ENCODE measurements around the gene ADISSP.

The ADISSP gene

DNA sequence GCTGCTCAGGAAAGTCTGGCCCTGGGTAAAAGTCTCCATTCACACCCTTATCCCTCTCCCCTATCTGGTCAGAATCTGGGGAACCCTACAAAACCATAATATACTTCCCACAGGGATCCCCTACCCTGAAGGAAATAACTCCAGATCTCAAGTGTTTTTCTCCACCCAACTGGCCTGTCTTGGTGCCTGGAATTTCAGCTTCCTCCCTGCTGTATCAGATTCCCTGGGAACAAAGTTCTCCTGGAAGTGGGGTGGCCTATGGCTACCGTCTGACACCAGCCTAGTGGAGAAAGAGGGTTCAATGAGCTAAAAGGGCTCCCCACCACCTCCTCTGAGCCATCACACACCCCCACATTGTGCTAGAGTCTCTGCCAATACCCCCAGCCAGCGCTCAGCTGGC is 20.1 kb downstream of the ADISSP start:
- no peaks in the 10 kb centered on the region; the same call in 1 of the 2 replicates for H3K36me3 ChIP-seq (ENCODE audit: insufficient read depth, low read length)
- H3K27ac ChIP-seq (ENCODE audit: low read depth, low read length, poor library complexity, severe bottlenecking): no peak overlapping the region
- H3K4me3 ChIP-seq (ENCODE audit: low read depth, low read length, poor library complexity, severe bottlenecking): no peak overlapping the region
- no peak overlapping the region for H2AFZ ChIP-seq (ENCODE audit: low read length)
- no peaks in the 10 kb centered on the region for H3K9me3 ChIP-seq (ENCODE audit: low read length)
- H3K9me2 ChIP-seq (ENCODE audit: low read depth, low read length): no peaks in the 10 kb centered on the region
- H3K9ac ChIP-seq (ENCODE audit: low read length): no peak overlapping the region
- no peak overlapping the region for H3K4me2 ChIP-seq (ENCODE audit: low read length)
- no peaks in the 10 kb centered on the region for H3F3A ChIP-seq (ENCODE audit: insufficient read depth, low read length)
- H3K27me3 ChIP-seq (ENCODE audit: insufficient read depth, low read length): peaks cover 10% of the 10 kb centered on the region; the same call in 1 of the 2 replicates
- H3K79me2 ChIP-seq (ENCODE audit: insufficient read depth, low read length): no peaks in the 10 kb centered on the region
- H3K4me1 ChIP-seq (ENCODE audit: insufficient read depth, low read length, severe bottlenecking): no peaks in the 10 kb centered on the region
- H4K20me1 ChIP-seq (ENCODE audit: insufficient read depth, low read length): no peaks in the 10 kb centered on the region
- TF ChIP-seq, protein P1, sequence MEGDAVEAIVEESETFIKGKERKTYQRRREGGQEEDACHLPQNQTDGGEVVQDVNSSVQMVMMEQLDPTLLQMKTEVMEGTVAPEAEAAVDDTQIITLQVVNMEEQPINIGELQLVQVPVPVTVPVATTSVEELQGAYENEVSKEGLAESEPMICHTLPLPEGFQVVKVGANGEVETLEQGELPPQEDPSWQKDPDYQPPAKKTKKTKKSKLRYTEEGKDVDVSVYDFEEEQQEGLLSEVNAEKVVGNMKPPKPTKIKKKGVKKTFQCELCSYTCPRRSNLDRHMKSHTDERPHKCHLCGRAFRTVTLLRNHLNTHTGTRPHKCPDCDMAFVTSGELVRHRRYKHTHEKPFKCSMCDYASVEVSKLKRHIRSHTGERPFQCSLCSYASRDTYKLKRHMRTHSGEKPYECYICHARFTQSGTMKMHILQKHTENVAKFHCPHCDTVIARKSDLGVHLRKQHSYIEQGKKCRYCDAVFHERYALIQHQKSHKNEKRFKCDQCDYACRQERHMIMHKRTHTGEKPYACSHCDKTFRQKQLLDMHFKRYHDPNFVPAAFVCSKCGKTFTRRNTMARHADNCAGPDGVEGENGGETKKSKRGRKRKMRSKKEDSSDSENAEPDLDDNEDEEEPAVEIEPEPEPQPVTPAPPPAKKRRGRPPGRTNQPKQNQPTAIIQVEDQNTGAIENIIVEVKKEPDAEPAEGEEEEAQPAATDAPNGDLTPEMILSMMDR (IDR thresholded peaks at IDR 0.05; ENCODE audit: low read length): no peak
- no peak for TF ChIP-seq EZH2 (IDR thresholded peaks at IDR 0.05; ENCODE audit: borderline replicate concordance, low read length)

DNA sequence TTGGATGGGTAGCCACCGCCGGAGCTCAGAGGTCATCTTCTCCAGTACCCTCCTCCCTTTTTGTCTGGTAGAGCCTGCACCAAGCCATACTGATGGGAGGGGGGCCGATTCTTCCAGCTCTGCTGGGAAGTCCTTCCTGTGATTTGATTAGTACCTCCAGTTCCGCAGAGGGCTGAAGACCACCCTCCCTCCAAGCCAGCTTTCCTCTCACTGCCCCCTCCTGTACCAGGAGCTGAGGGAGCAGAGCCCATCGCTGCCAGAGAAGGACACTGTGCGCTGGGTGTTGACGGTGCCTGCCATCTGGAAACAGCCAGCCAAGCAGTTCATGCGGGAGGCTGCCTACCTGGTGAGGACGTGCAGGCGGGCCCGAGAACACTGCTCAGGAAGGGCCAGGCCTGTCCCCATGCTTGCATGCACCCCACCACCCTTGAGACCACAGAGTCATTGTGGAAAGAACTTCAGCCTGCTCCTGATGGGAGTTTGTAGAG is 21.8 kb downstream of the ADISSP start:
- Histone ChIP-seq H3K9me3 (ENCODE audit: low read length) (no peaks in the 10 kb centered on the region), H3F3A (ENCODE audit: insufficient read depth, low read length) (no peaks in the 10 kb centered on the region), H3K27ac (ENCODE audit: low read depth, low read length, poor library complexity, severe bottlenecking) (no peak overlapping the region), H3K4me1 (ENCODE audit: insufficient read depth, low read length, severe bottlenecking) (no peaks in the 10 kb centered on the region), H3K27me3 (ENCODE audit: insufficient read depth, low read length) (peaks cover 10% of the 10 kb centered on the region; the same call in 1 of the 2 replicates), H3K4me2 (ENCODE audit: low read length) (no peak overlapping the region), H3K9me2 (ENCODE audit: low read depth, low read length) (no peaks in the 10 kb centered on the region), H3K9ac (ENCODE audit: low read length) (no peak overlapping the region), H3K36me3 (ENCODE audit: insufficient read depth, low read length) (no peaks in the 10 kb centered on the region), H3K4me3 (ENCODE audit: low read depth, low read length, poor library complexity, severe bottlenecking) (no peak overlapping the region), H4K20me1 (ENCODE audit: insufficient read depth, low read length) (no peaks in the 10 kb centered on the region), H3K79me2 (ENCODE audit: insufficient read depth, low read length) (no peaks in the 10 kb centered on the region), H2AFZ (ENCODE audit: low read length) (no peak overlapping the region)
- no peak for TF ChIP-seq EZH2 (IDR thresholded peaks at IDR 0.05; ENCODE audit: borderline replicate concordance, low read length)
- TF ChIP-seq, protein P1 (IDR thresholded peaks at IDR 0.05; ENCODE audit: low read length): no peak

DNA sequence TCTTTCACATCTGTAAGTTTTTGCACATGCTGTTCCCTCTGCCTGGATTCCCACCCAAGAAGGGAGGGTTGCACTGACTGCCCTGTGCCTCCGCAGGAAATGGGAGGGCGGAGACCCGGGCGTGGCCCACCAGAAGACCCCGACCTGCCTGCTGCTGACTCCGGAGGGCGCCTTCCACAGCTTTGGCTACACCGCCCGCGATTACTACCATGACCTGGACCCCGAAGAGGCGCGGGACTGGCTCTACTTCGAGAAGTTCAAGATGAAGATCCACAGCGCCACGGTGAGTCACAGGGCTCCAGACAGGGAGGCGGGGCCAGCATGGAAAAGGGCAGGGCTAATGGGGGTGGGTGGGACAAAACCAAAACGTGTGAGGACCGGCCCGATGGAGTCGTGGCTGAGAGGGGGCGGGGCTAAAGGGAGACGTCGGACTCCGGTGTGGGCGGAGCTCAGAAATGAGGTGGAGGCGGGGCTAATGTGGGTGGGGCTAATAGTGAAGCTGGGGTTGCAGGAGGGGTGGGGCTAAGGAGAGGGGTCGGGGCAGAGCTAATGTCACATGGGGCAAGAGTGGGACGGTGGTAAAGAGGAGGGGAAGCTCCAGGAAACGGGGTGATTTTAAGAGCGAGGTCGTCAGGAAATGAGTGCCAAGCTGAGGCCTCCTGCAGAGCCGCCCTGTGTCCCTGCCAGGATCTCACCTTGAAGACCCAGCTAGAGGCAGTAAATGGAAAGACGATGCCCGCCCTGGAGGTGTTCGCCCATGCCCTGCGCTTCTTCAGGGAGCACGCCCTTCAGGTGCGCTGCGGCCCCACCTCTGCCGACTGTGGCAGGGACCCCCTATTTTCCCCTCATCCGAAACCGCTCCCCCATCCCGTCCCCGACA is 22.5 kb downstream of the ADISSP start:
- Histone ChIP-seq H3K79me2 (ENCODE audit: insufficient read depth, low read length) (no peaks in the 10 kb centered on the region), H3K9ac (ENCODE audit: low read length) (no peak overlapping the region), H3K9me2 (ENCODE audit: low read depth, low read length) (no peaks in the 10 kb centered on the region), H4K20me1 (ENCODE audit: insufficient read depth, low read length) (no peaks in the 10 kb centered on the region), H3K4me3 (ENCODE audit: low read depth, low read length, poor library complexity, severe bottlenecking) (peak overlapping the region; percentile 42), H3K27ac (ENCODE audit: low read depth, low read length, poor library complexity, severe bottlenecking) (no peak overlapping the region), H3K4me2 (ENCODE audit: low read length) (peak overlapping the region; percentile 47), H3K9me3 (ENCODE audit: low read length) (no peaks in the 10 kb centered on the region), H3K27me3 (ENCODE audit: insufficient read depth, low read length) (peaks cover 10% of the 10 kb centered on the region; the same call in 1 of the 2 replicates), H3K36me3 (ENCODE audit: insufficient read depth, low read length) (no peaks in the 10 kb centered on the region), H3F3A (ENCODE audit: insufficient read depth, low read length) (no peaks in the 10 kb centered on the region), H3K4me1 (ENCODE audit: insufficient read depth, low read length, severe bottlenecking) (no peaks in the 10 kb centered on the region), H2AFZ (ENCODE audit: low read length) (no peak overlapping the region)
- no peak for TF ChIP-seq EZH2 (IDR thresholded peaks at IDR 0.05; ENCODE audit: borderline replicate concordance, low read length)
- TF ChIP-seq, protein P1 (IDR thresholded peaks at IDR 0.05; ENCODE audit: low read length): no peak

All from OCI-LY1 (cell line).